MCF 10A (cell line): ENCODE results near the gene MMP17. TPM values are rescaled to one million over a fixed set of nuclear protein-coding genes. Genes with fewer than 3 reads are reported as not detected.

ENCODE experiments used
- BruUV-seq: library from RNA; stranded (reverse); fragments of 400-500 nt; replicated peaks from 2 replicates; lab custom pipeline; 2021; lab: Mats Ljungman, UMichigan
- CTCF ChIA-PET: fragments of 300-600 bp; sonication (Branson Sonifier 250); formaldehyde crosslinking; extraction: SDS; loops from one replicate; lab custom pipeline; 2021; ENCODE audit warnings: antibody characterized with exemption, inconsistent platforms; lab: Yijun Ruan, JAX
- POLR2A ChIA-PET: fragments of 300-600, 350-650 bp; sonication (Branson Sonifier 250); formaldehyde crosslinking; extraction: SDS; loops from one replicate; lab custom pipeline; 2020; ENCODE audit warnings: antibody characterized with exemption, inconsistent platforms; lab: Yijun Ruan, JAX
- DNase-seq: peaks from one replicate; pipeline ENCODE4 v3.0.0-alpha.2; 2018; ENCODE audit not compliant: unreplicated experiment
- H3K27ac Mint-ChIP-seq: one replicate; pipeline ENCODE4 v1.8.0; 2022; ENCODE audit warnings: mild to moderate bottlenecking, low read depth, mixed read lengths; ENCODE audit not compliant: unreplicated experiment
- H3K27me3 Mint-ChIP-seq: one replicate; pipeline ENCODE4 v1.8.0; 2022; ENCODE audit warnings: mixed read lengths; ENCODE audit not compliant: insufficient read depth, unreplicated experiment
- H3K36me3 Mint-ChIP-seq: one replicate; pipeline ENCODE4 v1.8.0; 2022; ENCODE audit warnings: mild to moderate bottlenecking, moderate library complexity, mixed read lengths; ENCODE audit not compliant: insufficient read depth, unreplicated experiment
- H3K4me1 Mint-ChIP-seq: one replicate; pipeline ENCODE4 v1.8.0; 2022; ENCODE audit warnings: mixed read lengths; ENCODE audit not compliant: insufficient read depth, unreplicated experiment
- H3K4me3 Mint-ChIP-seq: one replicate; pipeline ENCODE4 v1.8.0; 2022; ENCODE audit warnings: mild to moderate bottlenecking, moderate library complexity, mixed read lengths; ENCODE audit not compliant: unreplicated experiment
- H3K9me3 Mint-ChIP-seq: one replicate; pipeline ENCODE4 v1.8.0; 2022; ENCODE audit warnings: mixed read lengths; ENCODE audit not compliant: unreplicated experiment
- intact Hi-C: fragments of 100-400 bp; cut with micrococcal nuclease; formaldehyde crosslinking; loops from 2 replicates; pipeline ENCODE4 v1.14.1; 2022
- total RNA-seq: library from RNA; stranded (reverse); gene quantifications from 2 replicates; pipeline ENCODE4 v1.2.3, GENCODE V29; 2022
- TF ChIP-seq, protein P1 (sequence below): fragments of 200-600 bp; IDR thresholded peaks from one replicate; pipeline ENCODE4 v1.8.0; 2022; ENCODE audit warnings: antibody characterized with exemption, mild to moderate bottlenecking; ENCODE audit not compliant: unreplicated experiment

Gene MMP17
- total RNA-seq, 1 experiment from 2014 or later = 5.4 TPM

DNA sequence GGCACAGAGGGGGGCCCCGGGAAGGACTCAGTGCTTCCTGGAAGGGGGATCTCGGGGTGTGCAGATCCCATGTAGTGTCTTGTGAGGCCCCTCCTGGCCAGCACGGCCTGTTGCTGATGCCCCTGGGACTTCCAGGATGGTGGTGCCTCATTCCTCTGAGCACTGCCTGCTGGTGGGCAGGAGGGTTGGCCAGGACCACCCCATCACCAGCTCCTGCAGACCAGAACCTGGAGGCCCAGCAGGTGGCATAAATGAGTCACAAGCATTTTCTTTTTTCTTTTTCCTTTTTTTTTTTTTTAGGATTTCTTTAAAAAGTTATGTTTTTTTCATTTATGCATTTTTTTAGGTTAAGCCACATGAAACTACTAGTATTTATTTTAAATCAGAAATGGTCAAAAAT lies 8.0 kb downstream of the MMP17 start:
- DNase-seq = no peak
- no peaks in the 10 kb centered on the region for H3K27me3 Mint-ChIP-seq
- H3K4me3 Mint-ChIP-seq = no peak overlapping the region
- intact Hi-C loops = loop anchor here (1.0 kb wide), 2 partner anchors 113 to 165 kb away; partner anchors contain the start of gene EP400
- POLR2A ChIA-PET = interaction anchor here (0.5 kb wide), 1 partner anchor 104 kb away, joined by 3 read pairs; no protein-coding TSS in a partner anchor
- TF ChIP-seq, protein P1, sequence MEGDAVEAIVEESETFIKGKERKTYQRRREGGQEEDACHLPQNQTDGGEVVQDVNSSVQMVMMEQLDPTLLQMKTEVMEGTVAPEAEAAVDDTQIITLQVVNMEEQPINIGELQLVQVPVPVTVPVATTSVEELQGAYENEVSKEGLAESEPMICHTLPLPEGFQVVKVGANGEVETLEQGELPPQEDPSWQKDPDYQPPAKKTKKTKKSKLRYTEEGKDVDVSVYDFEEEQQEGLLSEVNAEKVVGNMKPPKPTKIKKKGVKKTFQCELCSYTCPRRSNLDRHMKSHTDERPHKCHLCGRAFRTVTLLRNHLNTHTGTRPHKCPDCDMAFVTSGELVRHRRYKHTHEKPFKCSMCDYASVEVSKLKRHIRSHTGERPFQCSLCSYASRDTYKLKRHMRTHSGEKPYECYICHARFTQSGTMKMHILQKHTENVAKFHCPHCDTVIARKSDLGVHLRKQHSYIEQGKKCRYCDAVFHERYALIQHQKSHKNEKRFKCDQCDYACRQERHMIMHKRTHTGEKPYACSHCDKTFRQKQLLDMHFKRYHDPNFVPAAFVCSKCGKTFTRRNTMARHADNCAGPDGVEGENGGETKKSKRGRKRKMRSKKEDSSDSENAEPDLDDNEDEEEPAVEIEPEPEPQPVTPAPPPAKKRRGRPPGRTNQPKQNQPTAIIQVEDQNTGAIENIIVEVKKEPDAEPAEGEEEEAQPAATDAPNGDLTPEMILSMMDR = peak; percentile 41
- H3K36me3 Mint-ChIP-seq = no peaks in the 10 kb centered on the region
- no peaks in the 10 kb centered on the region for H3K9me3 Mint-ChIP-seq
- BruUV-seq = no TSS peak
- no peak overlapping the region for H3K27ac Mint-ChIP-seq
- no peaks in the 10 kb centered on the region for H3K4me1 Mint-ChIP-seq
- CTCF ChIA-PET = interaction anchor here (0.6 to 2.3 kb wide), 14 partner anchors 20 to 124 kb away, joined by 3 to 9 read pairs (median 4); no protein-coding TSS in a partner anchor

GRCh38 chr12:131836714-131837397 lies 8.7 kb downstream of the MMP17 start:
- no peak for DNase-seq
- Mint-ChIP-seq H3K4me1 (no peaks in the 10 kb centered on the region), H3K9me3 (no peaks in the 10 kb centered on the region), H3K36me3 (no peaks in the 10 kb centered on the region), H3K4me3 (no peak overlapping the region), H3K27me3 (no peaks in the 10 kb centered on the region), H3K27ac (no peak overlapping the region)
- POLR2A ChIA-PET = interaction anchor here (0.5 kb wide), 1 partner anchor 103 kb away, joined by 3 read pairs; no protein-coding TSS in a partner anchor
- CTCF ChIA-PET = interaction anchor here (0.6 to 2.3 kb wide), 14 partner anchors 11 to 929 kb away, joined by 3 to 9 read pairs (median 3); partner anchors contain the start of gene EP400
- TF ChIP-seq, protein P1 = no peak
- intact Hi-C loops = loop anchor here (1.0 kb wide), 2 partner anchors 112 to 164 kb away; partner anchors contain the start of gene EP400
- BruUV-seq = no TSS peak

DNA sequence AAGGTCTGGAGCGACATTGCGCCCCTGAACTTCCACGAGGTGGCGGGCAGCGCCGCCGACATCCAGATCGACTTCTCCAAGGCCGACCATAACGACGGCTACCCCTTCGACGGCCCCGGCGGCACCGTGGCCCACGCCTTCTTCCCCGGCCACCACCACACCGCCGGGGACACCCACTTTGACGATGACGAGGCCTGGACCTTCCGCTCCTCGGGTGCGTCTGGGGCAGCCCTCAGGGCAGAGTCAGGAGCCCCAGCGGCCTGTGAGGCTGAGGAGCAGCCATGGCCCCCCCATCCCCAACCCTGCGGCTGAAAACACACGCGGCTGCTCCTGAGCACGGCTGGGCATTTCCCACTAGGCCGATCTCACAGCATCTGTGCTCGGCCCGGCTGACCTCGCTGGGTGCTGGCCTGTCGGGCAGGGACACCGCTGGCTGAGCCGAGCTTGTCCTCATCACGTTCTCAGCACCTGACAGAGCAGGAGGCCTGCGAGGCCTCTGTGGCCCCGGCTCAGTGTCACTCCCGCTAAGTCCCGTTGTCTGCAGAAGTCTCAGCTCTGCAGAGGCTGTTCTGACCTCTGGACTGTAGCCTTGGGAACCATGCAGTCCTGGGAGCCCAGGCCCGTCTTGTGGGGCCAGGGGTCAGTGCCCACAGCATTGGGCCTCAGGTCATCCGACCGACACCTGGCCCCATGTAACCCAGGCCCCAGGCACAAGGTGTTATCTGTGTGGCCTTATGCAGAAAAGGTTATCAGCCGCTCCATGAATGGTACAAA lies 12.6 kb downstream of the MMP17 start:
- no peaks in the 10 kb centered on the region for H3K9me3 Mint-ChIP-seq
- BruUV-seq = no TSS peak
- ChIA-PET CTCF (no interaction called here), POLR2A (no interaction called here)
- H3K27me3 Mint-ChIP-seq = no peaks in the 10 kb centered on the region
- H3K4me1 Mint-ChIP-seq = no peaks in the 10 kb centered on the region
- H3K36me3 Mint-ChIP-seq = no peaks in the 10 kb centered on the region
- H3K4me3 Mint-ChIP-seq = no peak overlapping the region
- TF ChIP-seq, protein P1 = no peak
- intact Hi-C loops = no loop called here
- H3K27ac Mint-ChIP-seq = no peak overlapping the region
- no peak for DNase-seq

GRCh38 chr12:131841547-131841946 lies 13.4 kb downstream of the MMP17 start:
- intact Hi-C loops = no loop called here
- Mint-ChIP-seq H3K4me3 (no peak overlapping the region), H3K27ac (no peak overlapping the region), H3K27me3 (no peaks in the 10 kb centered on the region), H3K36me3 (no peaks in the 10 kb centered on the region), H3K4me1 (no peaks in the 10 kb centered on the region), H3K9me3 (no peaks in the 10 kb centered on the region)
- no TSS peak for BruUV-seq
- TF ChIP-seq, protein P1 = no peak
- DNase-seq = no peak
- POLR2A ChIA-PET = no interaction called here
- CTCF ChIA-PET = no interaction called here
